H9 (cell line): ENCODE results near the gene ORAI3. TPM values are rescaled to one million over a fixed set of nuclear protein-coding genes. Genes with fewer than 3 reads are reported as not detected.
A peak's percentile ranks its signal among the peaks of the same experiment; 100 is the strongest.

Source experiments
- DNase-seq: peaks from one replicate; pipeline ENCODE4 v3.0.0-alpha.2; 2017
- H2AFZ ChIP-seq: one replicate; pipeline ENCODE4 v1.6.1; 2013; ENCODE audit warnings: mild to moderate bottlenecking, low read length, control low read depth, moderate library complexity
- H2AK5ac ChIP-seq: 2 replicates; pipeline ENCODE4 v1.6.1; 2013; ENCODE audit warnings: low read length, control low read depth, mixed read lengths; ENCODE audit not compliant: insufficient read length
- H2BK120ac ChIP-seq: one replicate; pipeline ENCODE4 v1.6.1; 2013; ENCODE audit warnings: low read depth, mild to moderate bottlenecking, low read length, control low read depth, inconsistent platforms; ENCODE audit not compliant: poor library complexity, severe bottlenecking
- H2BK12ac ChIP-seq: 2 replicates; pipeline ENCODE4 v1.6.1; 2013; ENCODE audit warnings: low read length, control low read depth, mixed read lengths, low read depth; ENCODE audit not compliant: insufficient read length
- H2BK15ac ChIP-seq: 2 replicates; pipeline ENCODE4 v1.6.1; 2013; ENCODE audit warnings: low read depth, low read length, control low read depth
- H2BK20ac ChIP-seq: one replicate; pipeline ENCODE4 v1.6.1; 2013; ENCODE audit warnings: low read depth, mild to moderate bottlenecking, low read length, control low read depth, inconsistent platforms; ENCODE audit not compliant: poor library complexity, severe bottlenecking
- H2BK5ac ChIP-seq: 2 replicates; pipeline ENCODE4 v1.6.1; 2013; ENCODE audit warnings: low read length, control low read depth, mixed read lengths; ENCODE audit not compliant: insufficient read length
- H3K14ac ChIP-seq: 2 replicates; pipeline ENCODE4 v1.6.1; 2013; ENCODE audit warnings: low read length, control low read depth; ENCODE audit not compliant: insufficient read depth
- H3K18ac ChIP-seq: 2 replicates; pipeline ENCODE4 v1.6.1; 2013; ENCODE audit warnings: low read depth, mild to moderate bottlenecking, mixed read lengths, low read length, control low read depth; ENCODE audit not compliant: insufficient read length
- H3K23ac ChIP-seq: 2 replicates; pipeline ENCODE4 v1.6.1; 2013; ENCODE audit warnings: low read length, control low read depth, mixed read lengths, low read depth; ENCODE audit not compliant: insufficient read length
- H3K23me2 ChIP-seq: 2 replicates; pipeline ENCODE4 v1.6.1; 2013; ENCODE audit warnings: low read depth, mild to moderate bottlenecking, mixed read lengths, low read length, control low read depth; ENCODE audit not compliant: insufficient read length, poor library complexity, severe bottlenecking
- H3K27ac ChIP-seq: 2 replicates; pipeline ENCODE4 v1.5.1; 2013; ENCODE audit warnings: low read length, control low read depth, mixed read lengths, low read depth; ENCODE audit not compliant: insufficient read length
- H3K27me3 ChIP-seq: 2 replicates; pipeline ENCODE4 v1.6.1; 2013; ENCODE audit warnings: low read length, control low read depth, inconsistent platforms; ENCODE audit not compliant: insufficient read depth
- H3K4ac ChIP-seq: 2 replicates; pipeline ENCODE4 v1.6.1; 2013; ENCODE audit warnings: low read depth, mild to moderate bottlenecking, control low read depth, inconsistent platforms, low read length, moderate library complexity
- H3K4me1 ChIP-seq: 2 replicates; pipeline ENCODE4 v1.6.1; 2013; ENCODE audit warnings: low read length, control low read depth, inconsistent platforms; ENCODE audit not compliant: insufficient read depth
- H3K4me2 ChIP-seq: 2 replicates; pipeline ENCODE4 v1.6.1; 2013; ENCODE audit warnings: low read length, control low read depth, mixed read lengths; ENCODE audit not compliant: insufficient read length, insufficient read depth
- H3K56ac ChIP-seq: 2 replicates; pipeline ENCODE4 v1.6.1; 2013; ENCODE audit warnings: low read depth, mild to moderate bottlenecking, mixed read lengths, low read length, control low read depth; ENCODE audit not compliant: insufficient read length
- H3K79me1 ChIP-seq: 2 replicates; pipeline ENCODE4 v1.6.1; 2013; ENCODE audit warnings: low read depth, mild to moderate bottlenecking, moderate library complexity, low read length, control low read depth, inconsistent platforms; ENCODE audit not compliant: insufficient read depth, poor library complexity, severe bottlenecking
- H3K79me2 ChIP-seq: 2 replicates; pipeline ENCODE4 v1.6.1; 2013; ENCODE audit warnings: low read length, control low read depth, inconsistent platforms; ENCODE audit not compliant: insufficient read depth
- H3K9ac ChIP-seq: 2 replicates; pipeline ENCODE4 v1.6.1; 2013; ENCODE audit warnings: low read length, control low read depth, mixed read lengths; ENCODE audit not compliant: insufficient read length; ENCODE audit errors: extremely low read depth
- H3K9me3 ChIP-seq: one replicate; pipeline ENCODE4 v1.6.1; 2013; ENCODE audit warnings: low read depth, low read length, inconsistent platforms; ENCODE audit not compliant: control insufficient read depth
- H3T11ph ChIP-seq: one replicate; pipeline ENCODE4 v1.6.1; 2013; ENCODE audit warnings: mild to moderate bottlenecking, low read length, control low read depth, inconsistent platforms
- H4K20me1 ChIP-seq: one replicate; pipeline ENCODE4 v1.6.1; 2013; ENCODE audit not compliant: control insufficient read depth, insufficient read length, insufficient read depth
- H4K5ac ChIP-seq: 2 replicates; pipeline ENCODE4 v1.6.1; 2013; ENCODE audit warnings: low read depth, mild to moderate bottlenecking, mixed read lengths, low read length, control low read depth; ENCODE audit not compliant: insufficient read length
- H4K8ac ChIP-seq: replicated peaks from 2 replicates; pipeline ENCODE4 v1.6.1; 2013; ENCODE audit warnings: low read length, control low read depth, mixed read lengths, low read depth; ENCODE audit not compliant: insufficient read length
- H4K91ac ChIP-seq: 2 replicates; pipeline ENCODE4 v1.6.1; 2013; ENCODE audit warnings: low read depth, mild to moderate bottlenecking, moderate library complexity, mixed read lengths, low read length, control low read depth; ENCODE audit not compliant: insufficient read length
- H3K27ac Mint-ChIP-seq, 3 experiments: 2 replicates in 2 of 3; 3 replicates in 1 of 3; pipeline ENCODE4 v1.8.0; 2020 to 2021; ENCODE audit warnings: mixed read lengths in 3 of 3, mild to moderate bottlenecking in 1 of 3, moderate library complexity in 1 of 3
- H3K27me3 Mint-ChIP-seq: 2 replicates; pipeline ENCODE4 v1.8.0; 2021; ENCODE audit warnings: low read depth, mild to moderate bottlenecking, moderate library complexity, mixed read lengths
- H3K36me3 Mint-ChIP-seq, 3 experiments: 2 replicates in 2 of 3; 3 replicates in 1 of 3; pipeline ENCODE4 v1.8.0; 2020 to 2021; ENCODE audit warnings: low read depth in 3 of 3, mixed read lengths in 3 of 3; ENCODE audit not compliant: insufficient read depth in 1 of 3
- H3K4me1 Mint-ChIP-seq, 2 experiments: 2 replicates each; pipeline ENCODE4 v1.8.0; 2020; ENCODE audit warnings: mixed read lengths in 2 of 2
- H3K4me3 Mint-ChIP-seq, 2 experiments: 2 replicates in 1 of 2; 3 replicates in 1 of 2; pipeline ENCODE4 v1.8.0; 2020 to 2021; ENCODE audit warnings: mild to moderate bottlenecking in 2 of 2, mixed read lengths in 2 of 2, moderate library complexity in 1 of 2
- H3K9me3 Mint-ChIP-seq, 2 experiments: 2 replicates in 1 of 2; 3 replicates in 1 of 2; pipeline ENCODE4 v1.8.0; 2020; ENCODE audit warnings: mild to moderate bottlenecking in 2 of 2, mixed read lengths in 2 of 2, moderate library complexity in 1 of 2
- WGBS: extraction: QIAGEN DNeasy Blood & Tissue Kit; methylation state at CpG from one replicate; pipeline ENCODE4 v1.1.7; 2013; ENCODE audit warnings: missing lambda C conversion rate, low lambda C conversion rate, mixed read lengths; ENCODE audit not compliant: insufficient read length; ENCODE audit errors: extremely low coverage; 5-methylcytosine and 5-hydroxymethylcytosine counted together
- total RNA-seq: library from RNA; stranded (reverse); gene quantifications from 2 replicates; pipeline ENCODE4 v1.2.1, GENCODE V29; 2021
- TF ChIP-seq, protein P1 (sequence below): fragments of 200-600 bp; sonication (generic); conservative IDR thresholded peaks from 3 replicates; pipeline ENCODE4 v1.8.0; 2021; ENCODE audit warnings: antibody characterized with exemption, mild to moderate bottlenecking

The ORAI3 gene
- total RNA-seq, 1 experiment from 2014 or later, result 6.9 TPM

DNA sequence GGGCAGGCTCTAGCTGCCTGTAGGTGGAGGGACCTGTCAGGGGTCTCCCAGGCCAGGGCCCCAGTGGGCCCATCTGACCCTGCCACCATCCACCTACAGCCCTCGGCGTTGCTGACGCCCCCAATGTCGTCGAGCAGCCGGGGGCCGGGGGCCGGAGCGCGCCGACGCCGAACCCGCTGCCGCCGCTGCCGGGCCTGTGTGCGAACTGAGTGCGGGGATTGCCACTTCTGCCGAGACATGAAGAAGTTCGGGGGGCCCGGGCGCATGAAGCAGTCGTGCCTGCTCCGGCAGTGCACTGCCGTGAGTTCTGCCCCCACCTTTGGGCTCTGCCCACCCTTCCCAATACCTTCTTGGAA, 23.3 kb upstream of the ORAI3 start:
- TF ChIP-seq, protein P1, sequence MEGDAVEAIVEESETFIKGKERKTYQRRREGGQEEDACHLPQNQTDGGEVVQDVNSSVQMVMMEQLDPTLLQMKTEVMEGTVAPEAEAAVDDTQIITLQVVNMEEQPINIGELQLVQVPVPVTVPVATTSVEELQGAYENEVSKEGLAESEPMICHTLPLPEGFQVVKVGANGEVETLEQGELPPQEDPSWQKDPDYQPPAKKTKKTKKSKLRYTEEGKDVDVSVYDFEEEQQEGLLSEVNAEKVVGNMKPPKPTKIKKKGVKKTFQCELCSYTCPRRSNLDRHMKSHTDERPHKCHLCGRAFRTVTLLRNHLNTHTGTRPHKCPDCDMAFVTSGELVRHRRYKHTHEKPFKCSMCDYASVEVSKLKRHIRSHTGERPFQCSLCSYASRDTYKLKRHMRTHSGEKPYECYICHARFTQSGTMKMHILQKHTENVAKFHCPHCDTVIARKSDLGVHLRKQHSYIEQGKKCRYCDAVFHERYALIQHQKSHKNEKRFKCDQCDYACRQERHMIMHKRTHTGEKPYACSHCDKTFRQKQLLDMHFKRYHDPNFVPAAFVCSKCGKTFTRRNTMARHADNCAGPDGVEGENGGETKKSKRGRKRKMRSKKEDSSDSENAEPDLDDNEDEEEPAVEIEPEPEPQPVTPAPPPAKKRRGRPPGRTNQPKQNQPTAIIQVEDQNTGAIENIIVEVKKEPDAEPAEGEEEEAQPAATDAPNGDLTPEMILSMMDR, result no peak
- Histone ChIP-seq H3T11ph (no peak overlapping the region), H3K18ac (no peak overlapping the region), H4K91ac (no peak overlapping the region), H3K27ac (no peak overlapping the region), H4K8ac (no peak overlapping the region), H4K20me1 (no peaks in the 10 kb centered on the region), H3K79me2 (no peaks in the 10 kb centered on the region), H3K9ac (no peak overlapping the region), H2BK5ac (no peak overlapping the region), H2AFZ (no peak overlapping the region), H2BK20ac (no peak overlapping the region), H4K5ac (no peak overlapping the region), H3K79me1 (no peaks in the 10 kb centered on the region), H2BK120ac (no peak overlapping the region), H3K23ac (no peak overlapping the region), H3K23me2 (peaks cover 10% of the 10 kb centered on the region), H3K9me3 (no peaks in the 10 kb centered on the region), H3K4me2 (no peak overlapping the region), H2AK5ac (no peak overlapping the region), H3K27me3 (no peaks in the 10 kb centered on the region), H2BK15ac (no peak overlapping the region), H3K56ac (no peak overlapping the region), H3K4me1 (no peaks in the 10 kb centered on the region), H3K14ac (no peak overlapping the region), H2BK12ac (no peak overlapping the region), H3K4ac (no peak overlapping the region)
- Mint-ChIP-seq H3K4me1 (peaks cover 12 to 24% of the 10 kb centered on the region in 2 experiments), H3K27ac (no peak overlapping the region; a peak in 1 of 7 replicates), H3K27me3 (no peaks in the 10 kb centered on the region), H3K36me3 (peaks cover 17 to 26% (median 25%) of the 10 kb centered on the region in 3 experiments), H3K4me3 (peak overlapping the region; percentile 37 to 75; a peak in 3 of 5 replicates), H3K9me3 (no peaks in the 10 kb centered on the region; a peak in 1 of 5 replicates)
- no CpG with 5 or more reads among the region's 26 CpGs for WGBS
- DNase-seq, result no peak
